HG02870 (cell line): ENCODE data around the gene EGF.
A peak's percentile ranks its signal among the peaks of the same experiment; 100 is the strongest.

Experiments used
- ATAC-seq: cut with Tn5 transposase; IDR thresholded peaks from one replicate; pipeline ENCODE4 v1.9.1; 2021; ENCODE audit warnings: mild to moderate bottlenecking, moderate library complexity; ENCODE audit not compliant: unreplicated experiment

EGF gene

DNA sequence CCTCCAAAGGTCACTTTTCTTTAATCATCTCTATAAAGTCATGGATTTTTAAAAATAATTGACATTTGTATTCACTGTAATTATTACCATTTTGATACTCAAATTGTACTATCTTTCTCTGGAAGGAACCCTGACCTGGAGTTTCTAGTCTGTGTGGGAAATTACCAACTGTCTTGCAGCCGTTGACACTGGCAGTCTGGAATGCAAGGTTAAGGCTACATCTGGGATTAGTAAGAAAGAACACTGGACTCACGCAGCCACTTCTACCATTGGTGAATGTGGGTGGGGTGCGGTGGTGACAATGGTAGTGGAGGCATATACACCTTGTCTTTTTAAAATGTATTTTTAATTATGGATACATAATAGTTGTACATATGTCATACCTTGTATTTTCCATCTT is 40.9 kb downstream of the EGF start:
- ATAC-seq, result no peak

DNA sequence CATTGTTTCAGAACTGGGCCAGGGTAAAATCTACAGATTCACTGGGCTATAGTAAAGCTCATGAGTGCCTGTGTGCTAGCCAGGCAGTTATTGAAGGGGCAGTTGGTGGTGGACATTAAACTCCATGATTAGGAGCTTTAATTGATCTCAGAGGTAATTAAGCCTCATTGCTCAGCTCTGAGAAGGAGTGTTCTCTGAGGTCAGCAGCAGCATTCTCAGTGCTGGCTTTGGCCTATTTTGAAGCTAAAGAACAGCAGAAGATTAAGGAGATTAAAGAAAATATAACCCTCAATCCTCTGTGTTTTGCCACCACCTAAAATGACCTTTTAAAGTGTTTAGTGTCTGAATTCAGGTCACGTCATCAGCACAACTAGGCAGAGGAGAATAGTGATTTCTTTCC is 42.5 kb downstream of the EGF start:
- no peak for ATAC-seq

DNA sequence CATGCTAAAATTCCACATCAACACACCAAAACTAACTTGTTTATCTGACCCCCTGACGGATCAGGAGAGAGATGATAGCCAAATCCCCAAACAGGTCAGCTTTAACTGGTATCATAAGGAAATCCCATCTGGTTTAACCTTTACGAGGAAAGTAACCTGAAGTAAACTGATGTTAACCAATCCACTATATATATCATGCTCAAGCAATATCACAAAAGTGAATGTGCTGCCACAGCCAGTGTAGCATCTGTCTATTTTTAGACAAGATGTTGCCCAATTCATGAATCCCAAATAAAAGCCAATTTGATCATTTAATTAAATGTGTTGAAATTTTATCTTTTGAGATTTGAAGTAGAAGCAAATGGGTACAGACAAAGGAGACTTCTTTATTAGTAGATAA is 44.5 kb downstream of the EGF start:
- no peak for ATAC-seq

DNA sequence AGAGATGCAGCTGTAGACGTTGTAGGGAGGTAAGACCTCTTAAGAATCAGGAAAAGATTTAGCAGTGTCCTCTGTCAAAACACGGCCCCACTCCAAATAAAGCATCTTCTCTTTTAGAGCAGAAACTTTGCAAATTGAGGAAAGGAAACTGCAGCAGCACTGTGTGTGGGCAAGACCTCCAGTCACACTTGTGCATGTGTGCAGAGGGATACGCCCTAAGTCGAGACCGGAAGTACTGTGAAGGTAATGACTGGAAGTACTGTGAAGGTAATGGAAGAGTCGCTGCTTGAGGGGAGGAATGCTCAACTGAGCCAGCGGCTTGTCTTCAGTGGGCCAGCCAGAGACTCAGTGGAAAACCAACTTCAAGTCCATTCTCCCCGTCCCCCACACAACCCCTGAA is 46.5 kb downstream of the EGF start:
- ATAC-seq, result no peak

DNA sequence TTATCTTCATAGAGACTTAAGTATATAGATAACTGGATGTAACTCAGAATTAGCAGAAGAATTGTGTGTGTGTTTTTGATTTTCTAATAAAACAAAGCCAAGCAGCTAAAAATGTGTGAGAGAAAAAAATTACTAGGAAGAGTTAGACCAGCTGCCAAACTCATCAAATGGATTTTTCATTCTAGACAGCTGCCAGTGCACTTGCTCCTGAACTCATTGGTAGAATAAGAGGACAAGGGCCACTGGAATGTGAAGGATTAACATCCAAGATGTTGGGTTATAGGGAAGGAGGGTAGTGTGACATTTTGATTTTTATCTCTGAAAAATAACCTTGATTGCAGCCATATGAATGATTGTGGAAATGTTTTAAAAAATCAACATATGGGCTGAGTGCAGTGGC is 49.7 kb downstream of the EGF start:
- no peak for ATAC-seq

DNA sequence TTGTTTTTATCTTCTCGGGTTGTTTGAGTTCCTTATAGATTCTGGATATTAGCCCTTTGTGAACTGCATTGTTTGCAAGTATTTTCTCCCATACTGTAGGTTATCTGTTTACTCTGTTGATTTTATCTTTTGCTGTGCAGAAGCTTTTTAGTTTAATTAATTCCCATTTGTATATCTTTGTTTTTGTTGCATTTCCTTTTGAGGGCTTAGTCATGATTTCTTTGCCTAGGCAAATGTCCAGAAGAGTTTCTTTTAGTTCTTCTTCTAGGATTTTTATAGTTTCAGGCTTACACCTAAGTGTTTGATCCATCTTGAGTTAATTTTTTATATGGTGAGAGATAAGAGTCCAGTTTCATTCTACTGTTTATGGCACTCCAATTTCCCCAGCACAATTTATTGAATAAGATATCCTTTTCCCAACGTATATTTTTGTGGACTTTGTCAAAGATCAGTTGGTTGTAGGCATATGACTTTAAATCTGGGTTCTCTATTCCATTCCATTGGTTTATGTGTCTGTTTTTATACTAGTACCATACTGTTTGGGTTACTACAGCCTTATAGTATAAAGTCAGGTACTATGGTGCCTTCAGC is 54.3 kb downstream of the EGF start:
- no peak for ATAC-seq

DNA sequence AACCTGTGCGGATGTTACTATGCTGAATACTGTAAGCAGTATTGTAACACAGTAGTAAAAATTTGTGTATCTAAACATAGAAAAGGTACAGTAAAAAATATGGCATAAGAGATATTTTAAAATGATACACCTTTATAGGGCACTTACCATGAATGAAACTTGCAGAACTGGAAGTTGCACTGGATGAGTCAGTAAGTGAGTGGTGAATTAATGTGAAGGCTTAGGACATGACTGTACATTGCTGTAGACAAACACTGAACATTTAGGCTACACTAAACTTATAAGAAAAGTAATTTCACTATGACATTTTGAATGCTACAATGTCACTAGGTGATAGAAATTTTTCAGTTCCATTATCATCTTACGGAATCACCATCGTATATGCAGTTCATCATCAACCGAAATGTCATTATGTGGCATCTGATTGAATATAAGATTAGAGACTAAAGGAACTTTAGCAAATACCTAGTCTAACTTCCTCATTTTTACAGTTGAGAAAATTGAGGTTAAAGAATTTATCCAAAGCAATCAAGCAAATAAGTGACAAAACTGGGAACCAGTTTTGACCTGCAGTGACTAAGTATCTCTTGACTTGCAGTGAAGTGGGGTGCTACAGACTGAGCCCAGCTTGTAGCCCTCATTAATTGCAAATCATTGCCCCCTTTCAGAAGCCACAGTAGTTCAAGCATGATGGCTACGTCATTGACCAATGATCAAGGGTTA is 55.3 kb downstream of the EGF start:
- peak; percentile 39 for ATAC-seq

DNA sequence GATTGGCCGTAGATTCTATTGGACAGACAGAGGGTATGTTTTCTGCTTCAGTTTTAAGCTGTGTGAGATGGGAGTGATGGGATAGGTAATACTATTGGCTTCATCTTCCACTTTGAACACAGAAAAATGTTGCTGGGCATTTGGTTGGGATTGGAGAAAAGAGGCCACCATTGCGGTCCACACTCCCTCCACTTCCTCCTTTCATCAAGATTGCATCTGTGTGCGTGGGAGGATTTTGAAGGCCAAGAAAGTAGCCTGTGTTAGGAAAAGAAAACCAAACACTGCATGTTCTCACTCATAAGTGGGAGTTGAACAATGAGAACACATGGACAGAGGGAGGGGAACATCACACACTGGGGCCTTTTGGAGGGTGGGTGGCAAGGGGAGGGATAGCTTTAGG is 56.4 kb downstream of the EGF start:
- ATAC-seq, result no peak

DNA sequence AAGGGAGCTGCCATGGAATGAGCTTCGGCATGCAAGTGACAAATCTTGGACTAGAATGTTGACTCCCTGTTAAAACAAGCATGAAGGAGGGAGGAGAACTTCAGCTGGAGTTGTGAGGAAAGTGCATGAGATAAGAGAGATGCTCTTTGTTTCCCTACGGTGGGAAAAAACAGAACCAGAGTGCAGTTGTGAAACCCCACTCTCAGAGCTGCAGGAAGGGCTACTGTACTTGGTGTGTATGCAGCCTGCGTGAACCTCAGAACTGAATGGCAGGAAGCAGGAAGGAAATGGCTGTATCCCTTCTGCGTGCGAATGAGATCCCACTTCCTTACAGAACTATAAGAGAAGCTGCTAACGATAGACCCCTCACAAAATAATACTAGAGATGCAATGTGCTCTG is 57.2 kb downstream of the EGF start:
- ATAC-seq, result no peak

DNA sequence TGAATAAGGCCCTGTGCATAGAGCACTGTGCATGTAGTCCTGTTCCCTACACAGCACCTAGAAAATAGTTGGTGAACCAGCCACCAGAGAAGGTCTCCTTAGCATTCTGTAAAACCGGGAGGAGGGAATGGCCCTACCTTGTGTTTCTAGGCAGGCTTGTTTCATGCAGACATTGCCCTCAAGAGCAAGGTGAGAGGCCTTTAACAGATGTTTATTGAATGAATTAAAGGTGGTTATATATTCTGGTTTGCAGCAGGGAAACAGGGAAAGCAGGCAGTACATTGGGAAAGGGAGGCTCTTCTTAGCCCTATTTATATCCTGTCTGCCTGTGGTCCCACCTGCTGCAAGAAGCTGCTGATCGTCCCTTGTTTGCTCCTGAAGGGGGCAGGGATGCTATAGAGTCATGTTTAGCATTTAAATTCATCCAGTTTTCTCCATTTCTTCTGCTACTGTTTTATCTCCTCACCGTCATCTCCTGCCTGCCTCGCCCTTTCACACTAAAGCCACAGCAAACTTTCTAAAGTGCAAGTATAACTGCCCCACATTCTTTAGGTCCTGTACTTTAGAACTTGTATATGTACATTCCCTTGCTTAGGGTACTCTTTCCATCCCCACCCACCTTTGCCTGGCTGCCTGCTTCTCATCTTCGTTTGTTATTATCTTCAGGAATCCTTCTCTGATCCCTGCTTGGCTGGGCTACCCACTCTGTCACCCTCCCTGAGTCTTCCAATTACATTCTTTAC is 60.3 kb downstream of the EGF start:
- ATAC-seq, result no peak

DNA sequence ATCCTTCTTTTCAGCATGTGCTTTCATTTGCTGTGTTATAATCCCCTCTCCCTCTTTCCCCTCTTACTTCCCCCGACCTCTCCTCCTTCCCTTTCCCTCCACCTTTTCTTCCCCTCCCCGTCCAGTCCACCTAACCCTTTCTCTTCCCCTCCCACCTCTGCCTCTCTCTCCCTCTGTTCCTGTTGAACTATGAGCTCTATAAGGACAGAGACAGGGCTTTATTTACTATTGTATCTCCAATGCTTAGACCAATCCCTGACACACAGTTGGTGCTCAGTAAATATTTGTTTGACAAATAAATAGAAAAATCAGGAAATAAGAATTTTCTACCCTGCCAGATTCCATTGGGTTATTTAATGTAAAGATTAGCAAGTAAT is 60.8 kb downstream of the EGF start:
- no peak for ATAC-seq

DNA sequence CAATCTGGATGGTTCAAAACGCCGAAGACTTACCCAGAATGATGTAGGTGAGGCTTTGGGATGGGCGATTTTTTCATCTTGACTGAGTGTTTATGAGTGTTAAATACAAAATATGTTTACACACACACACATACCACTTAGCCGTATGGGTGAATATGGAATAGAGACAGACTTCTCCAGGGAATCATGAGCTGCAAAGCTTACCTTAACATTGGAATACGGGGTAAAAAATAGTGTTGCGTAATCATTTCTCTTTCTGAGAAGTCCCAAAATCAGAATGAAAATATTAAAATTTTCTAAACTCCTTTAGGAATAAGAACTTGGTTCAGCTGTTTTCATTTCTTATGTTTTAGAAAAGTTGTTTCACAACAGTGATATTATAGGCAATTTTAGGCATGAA is 63.5 kb downstream of the EGF start:
- no peak for ATAC-seq

DNA sequence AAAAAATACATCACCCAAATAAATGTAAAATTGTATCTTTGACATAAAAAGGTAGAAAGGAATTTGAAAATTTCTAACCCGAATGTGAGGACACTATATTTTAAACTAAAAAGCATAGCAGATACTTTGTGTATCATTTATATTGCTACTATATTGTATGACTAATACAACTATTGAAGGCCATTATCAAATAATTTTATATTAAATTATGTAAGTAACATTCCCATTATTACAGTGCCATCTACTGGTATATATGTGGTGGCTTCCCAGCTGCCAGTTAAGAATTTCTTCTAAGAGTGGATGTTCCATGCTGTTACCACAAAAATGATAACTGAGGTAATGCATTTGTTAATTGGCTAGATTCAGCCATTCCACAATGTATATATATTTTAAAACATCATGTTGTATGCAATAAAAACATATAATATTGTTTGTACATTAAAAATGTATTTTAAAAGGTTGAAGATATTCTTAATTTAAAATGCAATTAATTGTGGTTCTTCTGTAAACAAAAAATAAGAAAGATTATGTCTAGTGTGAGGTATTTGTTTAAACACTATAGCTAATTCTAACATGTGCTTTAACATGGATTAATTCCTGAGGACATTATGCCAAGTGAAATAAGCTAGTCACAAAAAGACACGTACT is 65.3 kb downstream of the EGF start:
- no peak for ATAC-seq

DNA sequence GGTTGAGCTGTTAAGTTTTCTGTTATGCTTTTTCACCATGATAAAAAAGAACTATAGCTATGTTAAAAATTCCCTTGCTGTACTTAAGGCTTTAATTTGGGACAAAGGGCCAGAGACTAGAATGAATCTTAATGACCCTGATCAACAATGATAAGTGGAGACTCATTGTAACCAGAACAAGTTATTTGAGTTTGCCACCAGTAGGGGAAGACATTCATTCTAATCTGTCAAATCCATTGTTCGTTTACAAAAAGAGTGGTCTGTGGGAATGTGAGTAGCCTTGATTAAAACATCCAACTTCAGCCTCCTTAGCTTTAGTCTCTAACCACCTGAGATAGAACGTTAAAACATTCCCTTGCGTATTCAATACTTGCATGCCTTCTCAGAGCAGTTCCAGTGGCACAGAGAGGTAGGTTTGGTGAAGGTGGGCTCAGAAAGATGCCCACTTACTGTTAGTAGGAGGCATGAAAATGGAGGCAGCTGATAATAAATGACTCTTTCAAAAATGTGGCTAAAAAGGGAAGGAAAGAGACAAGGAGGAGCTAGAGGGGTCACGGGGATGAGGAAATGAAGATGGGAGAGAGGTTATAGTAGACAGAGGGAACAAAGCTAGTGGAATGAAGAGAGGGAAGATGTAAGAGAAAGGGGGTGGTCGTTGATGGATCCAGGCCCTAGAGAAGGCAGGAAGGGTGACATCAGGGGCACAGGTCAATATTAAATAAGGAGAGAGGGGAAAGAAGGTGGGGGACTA is 66.2 kb downstream of the EGF start:
- ATAC-seq, result no peak

DNA sequence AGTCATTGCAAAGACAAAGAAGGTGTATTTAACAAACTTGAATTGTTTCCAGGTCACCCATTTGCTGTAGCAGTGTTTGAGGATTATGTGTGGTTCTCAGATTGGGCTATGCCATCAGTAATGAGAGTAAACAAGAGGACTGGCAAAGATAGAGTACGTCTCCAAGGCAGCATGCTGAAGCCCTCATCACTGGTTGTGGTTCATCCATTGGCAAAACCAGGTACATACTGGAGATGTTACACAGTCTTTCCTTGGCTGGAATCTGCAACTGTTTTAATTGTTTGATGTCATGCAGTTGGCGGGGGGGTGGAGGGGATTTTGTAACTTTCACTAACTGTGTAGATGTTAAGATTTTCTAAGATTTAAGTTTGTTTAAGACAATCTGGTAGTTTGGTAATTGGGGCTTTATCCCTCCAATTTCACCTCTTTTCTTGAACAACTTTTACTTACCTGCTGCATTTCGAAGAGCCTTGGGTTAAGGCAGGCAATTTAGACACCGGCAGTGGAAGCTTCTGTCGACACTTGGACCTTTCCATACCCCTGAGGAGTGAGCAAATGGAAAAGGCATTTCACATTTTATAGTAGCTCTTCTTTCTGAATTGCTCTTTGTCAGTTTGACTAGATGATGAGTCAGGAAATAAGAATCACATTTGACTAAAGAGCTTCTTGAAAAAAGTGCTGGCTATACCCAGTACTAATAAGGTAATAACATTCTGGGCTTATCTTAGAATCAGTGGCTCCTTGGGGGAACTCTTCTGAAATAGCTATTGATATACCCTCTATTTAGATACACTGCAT is 67.4 kb downstream of the EGF start:
- ATAC-seq, result no peak

DNA sequence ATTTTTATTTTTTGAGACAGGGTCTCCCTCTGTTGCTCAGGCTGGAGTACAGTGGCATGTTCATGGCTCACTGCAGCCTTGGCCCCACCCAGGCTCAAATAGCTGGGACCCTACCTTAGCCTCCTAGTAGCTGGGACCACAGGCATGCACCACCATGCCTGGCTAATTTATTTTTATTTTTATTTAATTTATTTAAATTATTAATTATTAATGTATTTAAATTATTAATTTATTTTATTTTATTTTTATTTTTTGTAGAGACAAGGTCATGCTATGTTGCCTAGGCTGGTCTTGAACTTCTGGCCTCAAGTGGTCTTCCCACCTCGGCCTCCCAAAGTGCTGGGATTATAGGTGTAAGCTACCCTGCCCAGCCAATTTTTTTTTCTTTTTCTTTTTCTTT is 69.3 kb downstream of the EGF start:
- ATAC-seq, result no peak

DNA sequence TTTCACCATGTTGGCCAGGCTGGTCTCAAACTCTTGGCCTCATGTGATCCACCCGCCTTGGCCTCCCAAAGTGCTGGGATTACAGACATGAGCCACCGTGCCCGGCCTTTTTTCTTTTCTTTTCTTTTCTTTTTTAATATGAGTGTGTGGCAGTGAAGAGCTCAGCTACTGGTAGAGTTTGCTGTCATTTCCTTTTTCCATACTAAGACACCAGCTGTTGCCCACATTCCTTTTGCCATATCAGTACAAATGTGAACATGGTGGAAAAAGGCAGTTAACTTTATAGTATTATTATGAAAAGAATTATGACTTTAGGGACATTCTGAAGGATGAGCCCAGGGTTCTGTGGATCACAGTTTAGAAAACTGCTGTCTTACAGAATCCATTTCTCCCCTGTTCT is 69.8 kb downstream of the EGF start:
- no peak for ATAC-seq

DNA sequence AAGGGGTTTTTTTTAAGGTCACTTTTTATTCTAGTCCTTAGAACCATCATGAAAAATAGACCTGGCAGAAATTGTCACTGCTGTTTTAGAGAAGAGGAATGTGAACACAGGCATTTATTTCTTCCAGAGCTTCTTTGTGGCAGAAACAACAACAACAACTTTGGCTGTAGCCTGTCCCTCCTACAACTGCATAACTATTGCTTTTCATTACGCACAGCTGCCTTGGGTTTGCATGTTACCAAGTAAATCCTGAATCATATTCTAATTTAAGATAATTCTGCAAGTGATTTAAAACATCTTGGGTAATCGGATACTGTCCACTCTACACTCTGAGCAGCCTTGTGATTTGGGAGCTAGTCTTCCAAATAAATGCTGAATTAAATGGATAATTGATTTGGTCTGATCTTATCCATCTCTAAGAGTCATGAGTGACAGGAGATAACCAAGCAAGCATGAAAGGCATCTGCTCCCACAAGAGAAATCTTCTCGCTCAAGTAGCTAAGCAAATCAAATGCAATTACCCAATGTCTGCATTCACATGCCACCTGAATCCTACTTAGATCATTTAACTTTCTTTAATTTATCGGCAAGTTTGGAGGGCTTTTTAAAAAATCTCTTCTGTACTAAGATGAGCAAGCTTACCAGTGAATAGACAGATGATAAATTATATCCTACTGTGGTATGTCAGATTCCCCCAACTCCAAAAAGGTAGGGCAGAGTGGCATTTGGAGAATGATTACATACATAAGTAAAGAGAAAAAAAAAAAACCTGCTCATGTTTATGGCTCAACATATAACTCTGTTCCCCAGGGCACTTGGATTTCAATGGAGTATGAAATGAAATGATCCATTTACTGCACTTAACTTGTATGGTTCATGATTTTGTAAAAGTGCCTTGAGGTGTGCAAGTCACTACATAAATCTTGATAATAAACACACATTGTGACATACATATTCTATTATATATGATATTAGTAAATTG is 73.6 kb downstream of the EGF start:
- ATAC-seq, result no peak

DNA sequence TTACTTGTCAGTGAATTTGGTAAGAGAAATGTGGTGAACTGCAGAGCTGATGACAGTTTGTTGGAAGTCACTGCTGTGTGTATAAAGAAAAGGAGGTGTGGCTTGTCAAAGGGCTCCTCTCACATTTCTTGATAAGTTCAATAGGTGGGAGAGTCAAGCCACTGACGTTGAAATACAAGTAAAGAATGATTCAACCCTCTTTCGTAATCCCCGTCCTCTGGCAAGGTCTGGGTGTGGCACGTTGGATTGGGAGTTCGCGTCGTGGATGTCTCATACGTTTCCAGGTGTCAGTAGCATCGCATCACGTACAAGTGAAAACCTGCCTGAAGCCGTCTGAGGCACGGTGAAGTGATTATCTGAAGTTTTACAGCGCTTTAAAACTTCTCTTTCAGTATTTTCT is 76.4 kb downstream of the EGF start:
- ATAC-seq, result no peak
